ENCODE measurements around the gene PRLH. TPM values are rescaled to one million over a fixed set of nuclear protein-coding genes. Genes with fewer than 3 reads are reported as not detected.
"Not testable (repeated sequence)": the region's sequence is repeated elsewhere in the genome, so short reads cannot be mapped to it uniquely, and the experiment has no call there.

The PRLH gene
- total RNA-seq, 1 donor, result not detected

DNA sequence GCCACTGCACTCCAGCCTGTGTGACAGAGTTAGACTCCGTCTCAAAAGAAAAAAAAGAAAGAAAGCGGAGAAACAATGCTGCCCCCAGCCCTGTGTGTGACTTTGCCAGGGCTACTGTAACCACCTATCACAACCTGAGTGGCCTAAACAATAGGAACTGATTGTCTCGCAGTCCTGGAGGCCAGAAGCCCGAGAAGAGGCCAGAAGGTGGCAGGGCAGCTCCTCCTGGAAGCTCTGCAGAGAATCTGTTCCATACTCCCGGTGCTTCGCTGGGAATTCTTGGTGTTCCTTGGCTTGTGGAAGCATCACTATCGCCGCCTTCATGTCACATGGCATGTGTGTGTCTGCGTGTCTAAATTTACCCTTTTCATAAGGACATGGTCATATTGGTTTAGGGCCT, 38.6 kb downstream of the PRLH start:
- TF ChIP-seq, protein P1, sequence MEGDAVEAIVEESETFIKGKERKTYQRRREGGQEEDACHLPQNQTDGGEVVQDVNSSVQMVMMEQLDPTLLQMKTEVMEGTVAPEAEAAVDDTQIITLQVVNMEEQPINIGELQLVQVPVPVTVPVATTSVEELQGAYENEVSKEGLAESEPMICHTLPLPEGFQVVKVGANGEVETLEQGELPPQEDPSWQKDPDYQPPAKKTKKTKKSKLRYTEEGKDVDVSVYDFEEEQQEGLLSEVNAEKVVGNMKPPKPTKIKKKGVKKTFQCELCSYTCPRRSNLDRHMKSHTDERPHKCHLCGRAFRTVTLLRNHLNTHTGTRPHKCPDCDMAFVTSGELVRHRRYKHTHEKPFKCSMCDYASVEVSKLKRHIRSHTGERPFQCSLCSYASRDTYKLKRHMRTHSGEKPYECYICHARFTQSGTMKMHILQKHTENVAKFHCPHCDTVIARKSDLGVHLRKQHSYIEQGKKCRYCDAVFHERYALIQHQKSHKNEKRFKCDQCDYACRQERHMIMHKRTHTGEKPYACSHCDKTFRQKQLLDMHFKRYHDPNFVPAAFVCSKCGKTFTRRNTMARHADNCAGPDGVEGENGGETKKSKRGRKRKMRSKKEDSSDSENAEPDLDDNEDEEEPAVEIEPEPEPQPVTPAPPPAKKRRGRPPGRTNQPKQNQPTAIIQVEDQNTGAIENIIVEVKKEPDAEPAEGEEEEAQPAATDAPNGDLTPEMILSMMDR (IDR thresholded peaks at IDR 0.05; ENCODE audit: insufficient read depth, low read length), result peak; percentile 44
- peak; percentile 49 for DNase-seq (ENCODE audit: low read depth)
- no peak overlapping the region for H3K4me3 ChIP-seq (ENCODE audit: low read depth, low read length)

DNA sequence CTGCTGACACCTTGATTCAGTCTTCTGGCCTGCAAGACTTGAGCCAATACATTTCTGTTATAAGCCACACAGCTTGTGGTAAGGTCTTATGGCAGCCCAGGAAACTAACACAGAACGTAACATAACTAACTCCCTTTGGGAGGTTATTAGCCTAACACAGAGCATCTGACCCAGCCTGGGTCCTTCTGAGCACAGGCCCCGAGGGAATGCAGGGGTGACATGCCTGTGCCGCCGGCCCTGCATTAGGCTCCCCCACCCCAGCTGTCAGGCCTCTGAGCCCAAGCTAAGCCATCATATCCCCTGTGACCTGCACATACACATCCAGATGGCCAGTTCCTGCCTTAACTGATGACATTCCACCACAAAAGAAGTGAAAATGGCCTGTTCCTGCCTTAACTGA, 40.1 kb downstream of the PRLH start:
- H3K4me3 ChIP-seq (ENCODE audit: low read depth, low read length); DNase-seq (ENCODE audit: low read depth): not testable (repeated sequence)

DNA sequence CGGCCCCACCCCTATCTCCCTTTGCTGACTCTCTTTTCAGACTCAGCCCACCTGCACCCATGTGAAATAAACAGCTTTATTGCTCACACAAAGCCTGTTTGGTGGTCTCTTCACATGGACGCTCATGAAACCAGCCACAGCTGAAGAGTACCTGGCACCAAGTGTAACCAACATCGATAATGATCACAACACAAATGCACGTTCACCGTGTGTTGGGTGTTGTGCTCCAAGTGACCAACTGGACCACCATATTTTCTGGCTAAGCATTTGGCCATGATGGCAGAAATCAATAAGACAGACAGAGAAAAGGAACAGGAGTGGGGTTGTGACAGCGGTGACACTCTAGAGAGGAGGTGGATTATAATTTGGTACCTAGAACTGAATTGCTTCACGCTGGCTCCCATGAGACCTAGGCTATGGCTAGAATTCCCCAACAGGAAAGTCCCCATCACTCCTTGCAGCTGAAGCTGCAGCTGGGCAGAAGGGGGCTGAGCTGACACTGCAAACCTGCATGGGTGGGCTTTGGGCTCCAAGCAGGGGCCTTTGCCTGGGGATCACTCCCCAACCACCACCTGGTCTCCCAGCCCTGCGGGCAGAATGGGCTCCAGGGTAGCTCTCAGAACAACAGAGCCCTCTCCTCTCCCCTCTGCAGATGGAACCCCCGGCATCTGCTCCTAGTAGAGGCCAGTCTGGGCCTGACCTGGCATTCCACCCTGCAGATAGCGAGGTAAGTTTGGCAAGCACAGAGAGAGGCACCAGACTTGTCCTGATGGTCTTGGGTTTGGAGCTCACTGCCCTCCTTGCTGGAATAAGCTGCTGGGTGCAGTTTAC, 46.4 kb downstream of the PRLH start:
- DNase-seq (ENCODE audit: low read depth), result no peak
- TF ChIP-seq, protein P1 (IDR thresholded peaks at IDR 0.05; ENCODE audit: insufficient read depth, low read length), result no peak
- H3K4me3 ChIP-seq (ENCODE audit: low read depth, low read length), result no peak overlapping the region

DNA sequence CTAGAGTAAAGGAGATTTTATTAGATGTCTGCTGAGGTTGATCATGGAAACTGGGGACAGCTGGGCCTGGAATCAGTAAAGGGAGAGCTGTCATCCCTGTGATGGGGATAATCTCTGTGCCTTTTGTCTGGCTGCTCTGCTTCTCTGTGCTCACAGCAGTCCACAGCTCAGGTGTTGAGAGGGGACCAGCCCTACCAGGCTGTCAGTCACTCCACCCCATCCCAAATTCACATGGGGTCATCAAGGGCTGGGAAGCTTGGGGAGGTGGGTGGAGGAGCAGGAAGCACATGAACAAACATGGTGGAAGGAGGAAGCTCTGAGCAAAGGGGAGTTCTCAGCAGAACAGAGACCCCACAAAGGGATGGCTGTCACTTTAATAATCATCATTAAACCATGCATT, 47.3 kb downstream of the PRLH start:
- H3K4me3 ChIP-seq (ENCODE audit: low read depth, low read length), result no peak overlapping the region
- TF ChIP-seq, protein P1 (IDR thresholded peaks at IDR 0.05; ENCODE audit: insufficient read depth, low read length), result no peak
- no peak for DNase-seq (ENCODE audit: low read depth)

DNA sequence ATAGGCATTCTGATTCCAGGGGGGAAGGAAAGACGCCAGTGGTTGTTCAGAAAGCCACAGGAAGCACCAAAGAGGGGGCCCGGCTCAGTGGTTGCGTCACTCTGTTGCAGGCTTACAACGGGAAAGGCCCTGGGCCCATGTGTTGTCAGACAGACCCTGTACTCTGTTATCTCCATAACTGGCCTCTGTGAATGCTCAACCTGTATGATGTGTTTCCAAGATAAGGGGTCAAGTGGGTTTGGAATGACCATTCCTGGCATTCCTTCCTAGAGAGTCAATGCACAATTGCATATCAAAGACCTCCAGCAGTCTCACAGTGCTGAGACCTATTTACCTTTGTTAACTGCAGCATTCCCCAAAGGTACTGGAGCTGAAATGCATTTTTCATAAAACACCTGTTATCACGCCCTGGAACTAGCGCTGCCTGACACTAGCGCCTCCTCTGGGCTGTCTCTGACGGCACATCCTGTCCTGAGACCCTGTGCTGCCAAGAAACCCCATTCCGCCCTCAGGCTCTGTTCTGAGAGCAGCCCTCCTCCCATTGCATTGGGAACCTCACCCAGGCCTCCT, 47.9 kb downstream of the PRLH start:
- H3K4me3 ChIP-seq (ENCODE audit: low read depth, low read length), result no peak overlapping the region
- DNase-seq (ENCODE audit: low read depth), result peak; percentile 45
- TF ChIP-seq, protein P1 (IDR thresholded peaks at IDR 0.05; ENCODE audit: insufficient read depth, low read length), result no peak

DNA sequence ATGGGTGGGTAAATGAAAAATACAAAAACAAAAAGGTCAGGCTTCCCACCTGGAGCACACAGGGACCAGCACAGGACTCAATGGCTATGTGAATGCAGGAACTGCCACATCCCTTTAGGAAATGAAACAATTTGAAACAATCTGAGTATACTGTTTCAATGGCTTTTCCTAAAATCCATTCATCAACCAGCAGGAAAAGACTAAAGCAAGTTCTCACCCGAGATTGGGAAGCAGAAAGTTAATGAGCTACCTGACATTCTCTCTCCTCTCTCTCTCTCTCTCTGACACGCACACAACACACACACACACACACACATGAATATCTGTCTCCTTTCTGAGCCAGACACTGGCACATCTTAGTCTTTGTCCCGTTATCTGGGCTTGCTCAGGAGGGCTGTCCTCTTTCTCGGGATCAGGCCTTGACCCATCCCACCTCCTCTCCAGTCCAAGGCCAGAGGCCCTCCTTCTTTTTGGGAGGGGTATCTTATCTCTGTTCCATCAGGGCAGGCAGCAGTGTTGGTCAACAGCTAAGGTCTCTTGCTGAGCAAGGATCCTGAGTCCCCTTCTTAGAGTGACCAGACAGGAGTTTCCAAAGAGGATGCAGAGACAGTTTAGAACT, 49.4 kb downstream of the PRLH start:
- TF ChIP-seq, protein P1 (IDR thresholded peaks at IDR 0.05; ENCODE audit: insufficient read depth, low read length), result no peak
- no peak for DNase-seq (ENCODE audit: low read depth)
- H3K4me3 ChIP-seq (ENCODE audit: low read depth, low read length), result no peak overlapping the region

DNA sequence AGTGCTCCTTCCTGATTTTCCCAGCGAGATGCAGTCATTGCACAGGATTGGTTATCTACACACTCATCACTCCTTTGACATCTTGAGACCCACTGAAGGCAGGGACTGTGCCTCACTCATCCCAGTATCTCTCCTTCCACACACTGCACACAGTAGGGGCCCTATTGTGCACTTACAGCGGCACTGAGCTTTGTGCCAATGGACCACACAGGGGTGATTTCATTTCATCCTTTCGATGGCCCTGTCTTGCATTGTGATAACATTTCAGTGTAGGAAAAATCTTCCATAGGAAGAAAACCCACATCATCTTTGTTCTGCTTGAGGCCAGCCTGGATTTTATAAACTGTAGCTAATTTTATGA, 50.0 kb downstream of the PRLH start:
- H3K4me3 ChIP-seq (ENCODE audit: low read depth, low read length), result no peak overlapping the region
- DNase-seq (ENCODE audit: low read depth), result no peak
- TF ChIP-seq, protein P1 (IDR thresholded peaks at IDR 0.05; ENCODE audit: insufficient read depth, low read length), result no peak

Measured in fibroblast of the aortic adventitia (primary cell).